ENCODE measurements around the gene HSD11B2. TPM values are rescaled to one million over a fixed set of nuclear protein-coding genes. Genes with fewer than 3 reads are reported as not detected.

The HSD11B2 gene
- total and polyA plus RNA-seq, 10 of the 15 experiments (the other 5 are each of a cell fraction or from before 2014, with no cell fraction given), result 0.09 to 0.34 (median 0.21) TPM; not detected in 2

DNA sequence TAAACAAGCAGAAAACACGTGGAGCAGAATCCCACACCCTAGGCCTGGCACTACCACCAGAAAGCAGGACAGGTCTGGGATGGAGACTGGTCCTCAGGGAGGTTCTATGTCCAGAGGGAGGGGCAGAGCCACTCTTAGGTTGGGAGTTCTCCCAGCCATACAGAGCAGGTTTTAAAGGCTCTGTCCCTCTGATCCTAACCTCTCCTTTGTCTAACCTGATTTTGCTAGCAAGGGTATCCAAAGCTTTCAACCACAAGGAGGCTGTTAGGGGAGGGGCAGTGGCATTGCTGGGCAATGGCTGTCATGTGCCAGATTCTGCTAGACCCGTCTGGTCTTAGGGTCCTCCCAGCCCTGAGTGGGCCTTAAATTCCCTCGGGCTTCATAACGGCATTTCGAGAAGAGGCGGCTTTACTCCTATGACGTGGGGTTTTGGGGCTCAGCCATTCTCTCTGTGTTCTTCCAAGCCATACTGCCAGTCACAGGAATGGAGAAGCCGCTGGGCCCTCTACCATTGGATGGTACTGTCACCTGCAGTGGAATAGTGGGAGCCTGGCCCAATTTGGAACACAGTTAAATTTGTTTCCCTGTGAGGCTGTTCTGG is 43.3 kb upstream of the HSD11B2 start:
- intact Hi-C loops (cut with micrococcal nuclease; ENCODE audit: unreplicated experiment), result no loop called here
- BruUV-seq (replicated peaks), result no TSS peak
- POLR2A ChIA-PET, result no interaction called here
- no peak for TF ChIP-seq CREM (IDR thresholded peaks at IDR 0.05; ENCODE audit: low read depth)
- no peak for TF ChIP-seq ZBED1 (IDR thresholded peaks at IDR 0.05; ENCODE audit: borderline replicate concordance)
- TF ChIP-seq, protein P1, sequence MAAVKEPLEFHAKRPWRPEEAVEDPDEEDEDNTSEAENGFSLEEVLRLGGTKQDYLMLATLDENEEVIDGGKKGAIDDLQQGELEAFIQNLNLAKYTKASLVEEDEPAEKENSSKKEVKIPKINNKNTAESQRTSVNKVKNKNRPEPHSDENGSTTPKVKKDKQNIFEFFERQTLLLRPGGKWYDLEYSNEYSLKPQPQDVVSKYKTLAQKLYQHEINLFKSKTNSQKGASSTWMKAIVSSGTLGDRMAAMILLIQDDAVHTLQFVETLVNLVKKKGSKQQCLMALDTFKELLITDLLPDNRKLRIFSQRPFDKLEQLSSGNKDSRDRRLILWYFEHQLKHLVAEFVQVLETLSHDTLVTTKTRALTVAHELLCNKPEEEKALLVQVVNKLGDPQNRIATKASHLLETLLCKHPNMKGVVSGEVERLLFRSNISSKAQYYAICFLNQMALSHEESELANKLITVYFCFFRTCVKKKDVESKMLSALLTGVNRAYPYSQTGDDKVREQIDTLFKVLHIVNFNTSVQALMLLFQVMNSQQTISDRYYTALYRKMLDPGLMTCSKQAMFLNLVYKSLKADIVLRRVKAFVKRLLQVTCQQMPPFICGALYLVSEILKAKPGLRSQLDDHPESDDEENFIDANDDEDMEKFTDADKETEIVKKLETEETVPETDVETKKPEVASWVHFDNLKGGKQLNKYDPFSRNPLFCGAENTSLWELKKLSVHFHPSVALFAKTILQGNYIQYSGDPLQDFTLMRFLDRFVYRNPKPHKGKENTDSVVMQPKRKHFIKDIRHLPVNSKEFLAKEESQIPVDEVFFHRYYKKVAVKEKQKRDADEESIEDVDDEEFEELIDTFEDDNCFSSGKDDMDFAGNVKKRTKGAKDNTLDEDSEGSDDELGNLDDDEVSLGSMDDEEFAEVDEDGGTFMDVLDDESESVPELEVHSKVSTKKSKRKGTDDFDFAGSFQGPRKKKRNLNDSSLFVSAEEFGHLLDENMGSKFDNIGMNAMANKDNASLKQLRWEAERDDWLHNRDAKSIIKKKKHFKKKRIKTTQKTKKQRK (IDR thresholded peaks at IDR 0.05; ENCODE audit: low read depth, low read length), result no peak
- TF ChIP-seq, protein P2, sequence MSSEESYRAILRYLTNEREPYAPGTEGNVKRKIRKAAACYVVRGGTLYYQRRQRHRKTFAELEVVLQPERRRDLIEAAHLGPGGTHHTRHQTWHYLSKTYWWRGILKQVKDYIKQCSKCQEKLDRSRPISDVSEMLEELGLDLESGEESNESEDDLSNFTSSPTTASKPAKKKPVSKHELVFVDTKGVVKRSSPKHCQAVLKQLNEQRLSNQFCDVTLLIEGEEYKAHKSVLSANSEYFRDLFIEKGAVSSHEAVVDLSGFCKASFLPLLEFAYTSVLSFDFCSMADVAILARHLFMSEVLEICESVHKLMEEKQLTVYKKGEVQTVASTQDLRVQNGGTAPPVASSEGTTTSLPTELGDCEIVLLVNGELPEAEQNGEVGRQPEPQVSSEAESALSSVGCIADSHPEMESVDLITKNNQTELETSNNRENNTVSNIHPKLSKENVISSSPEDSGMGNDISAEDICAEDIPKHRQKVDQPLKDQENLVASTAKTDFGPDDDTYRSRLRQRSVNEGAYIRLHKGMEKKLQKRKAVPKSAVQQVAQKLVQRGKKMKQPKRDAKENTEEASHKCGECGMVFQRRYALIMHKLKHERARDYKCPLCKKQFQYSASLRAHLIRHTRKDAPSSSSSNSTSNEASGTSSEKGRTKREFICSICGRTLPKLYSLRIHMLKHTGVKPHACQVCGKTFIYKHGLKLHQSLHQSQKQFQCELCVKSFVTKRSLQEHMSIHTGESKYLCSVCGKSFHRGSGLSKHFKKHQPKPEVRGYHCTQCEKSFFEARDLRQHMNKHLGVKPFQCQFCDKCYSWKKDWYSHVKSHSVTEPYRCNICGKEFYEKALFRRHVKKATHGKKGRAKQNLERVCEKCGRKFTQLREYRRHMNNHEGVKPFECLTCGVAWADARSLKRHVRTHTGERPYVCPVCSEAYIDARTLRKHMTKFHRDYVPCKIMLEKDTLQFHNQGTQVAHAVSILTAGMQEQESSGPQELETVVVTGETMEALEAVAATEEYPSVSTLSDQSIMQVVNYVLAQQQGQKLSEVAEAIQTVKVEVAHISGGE (CRISPR knock-in tag; IDR thresholded peaks at IDR 0.05), result no peak
- no peak for TF ChIP-seq ASH2L (IDR thresholded peaks at IDR 0.05; ENCODE audit: borderline replicate concordance, low read depth)
- TF ChIP-seq MEF2B (IDR thresholded peaks at IDR 0.05; ENCODE audit: partially characterized antibody, poor library complexity, severe bottlenecking), result no peak
- no peak for TF ChIP-seq SMAD5 (IDR thresholded peaks at IDR 0.05; ENCODE audit: low read depth)
- TF ChIP-seq RFX5 (IDR thresholded peaks at IDR 0.05; ENCODE audit: low read depth, low read length), result no peak
- TF ChIP-seq IRF4 (IDR thresholded peaks at IDR 0.05; ENCODE audit: low read depth, low read length), result no peak
- TF ChIP-seq, protein P3, sequence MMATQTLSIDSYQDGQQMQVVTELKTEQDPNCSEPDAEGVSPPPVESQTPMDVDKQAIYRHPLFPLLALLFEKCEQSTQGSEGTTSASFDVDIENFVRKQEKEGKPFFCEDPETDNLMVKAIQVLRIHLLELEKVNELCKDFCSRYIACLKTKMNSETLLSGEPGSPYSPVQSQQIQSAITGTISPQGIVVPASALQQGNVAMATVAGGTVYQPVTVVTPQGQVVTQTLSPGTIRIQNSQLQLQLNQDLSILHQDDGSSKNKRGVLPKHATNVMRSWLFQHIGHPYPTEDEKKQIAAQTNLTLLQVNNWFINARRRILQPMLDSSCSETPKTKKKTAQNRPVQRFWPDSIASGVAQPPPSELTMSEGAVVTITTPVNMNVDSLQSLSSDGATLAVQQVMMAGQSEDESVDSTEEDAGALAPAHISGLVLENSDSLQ (IDR thresholded peaks at IDR 0.05), result no peak
- no peak for TF ChIP-seq PML (IDR thresholded peaks at IDR 0.05; ENCODE audit: low read length)
- no peak for TF ChIP-seq CBFB (IDR thresholded peaks at IDR 0.05; ENCODE audit: low read depth)
- TF ChIP-seq, protein P4, sequence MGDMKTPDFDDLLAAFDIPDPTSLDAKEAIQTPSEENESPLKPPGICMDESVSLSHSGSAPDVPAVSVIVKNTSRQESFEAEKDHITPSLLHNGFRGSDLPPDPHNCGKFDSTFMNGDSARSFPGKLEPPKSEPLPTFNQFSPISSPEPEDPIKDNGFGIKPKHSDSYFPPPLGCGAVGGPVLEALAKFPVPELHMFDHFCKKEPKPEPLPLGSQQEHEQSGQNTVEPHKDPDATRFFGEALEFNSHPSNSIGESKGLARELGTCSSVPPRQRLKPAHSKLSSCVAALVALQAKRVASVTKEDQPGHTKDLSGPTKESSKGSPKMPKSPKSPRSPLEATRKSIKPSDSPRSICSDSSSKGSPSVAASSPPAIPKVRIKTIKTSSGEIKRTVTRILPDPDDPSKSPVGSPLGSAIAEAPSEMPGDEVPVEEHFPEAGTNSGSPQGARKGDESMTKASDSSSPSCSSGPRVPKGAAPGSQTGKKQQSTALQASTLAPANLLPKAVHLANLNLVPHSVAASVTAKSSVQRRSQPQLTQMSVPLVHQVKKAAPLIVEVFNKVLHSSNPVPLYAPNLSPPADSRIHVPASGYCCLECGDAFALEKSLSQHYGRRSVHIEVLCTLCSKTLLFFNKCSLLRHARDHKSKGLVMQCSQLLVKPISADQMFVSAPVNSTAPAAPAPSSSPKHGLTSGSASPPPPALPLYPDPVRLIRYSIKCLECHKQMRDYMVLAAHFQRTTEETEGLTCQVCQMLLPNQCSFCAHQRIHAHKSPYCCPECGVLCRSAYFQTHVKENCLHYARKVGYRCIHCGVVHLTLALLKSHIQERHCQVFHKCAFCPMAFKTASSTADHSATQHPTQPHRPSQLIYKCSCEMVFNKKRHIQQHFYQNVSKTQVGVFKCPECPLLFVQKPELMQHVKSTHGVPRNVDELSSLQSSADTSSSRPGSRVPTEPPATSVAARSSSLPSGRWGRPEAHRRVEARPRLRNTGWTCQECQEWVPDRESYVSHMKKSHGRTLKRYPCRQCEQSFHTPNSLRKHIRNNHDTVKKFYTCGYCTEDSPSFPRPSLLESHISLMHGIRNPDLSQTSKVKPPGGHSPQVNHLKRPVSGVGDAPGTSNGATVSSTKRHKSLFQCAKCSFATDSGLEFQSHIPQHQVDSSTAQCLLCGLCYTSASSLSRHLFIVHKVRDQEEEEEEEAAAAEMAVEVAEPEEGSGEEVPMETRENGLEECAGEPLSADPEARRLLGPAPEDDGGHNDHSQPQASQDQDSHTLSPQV (IDR thresholded peaks at IDR 0.05), result no peak

More for the DNA sequence above, 43.3 kb upstream of the HSD11B2 start:
- H4K20me1 ChIP-seq (ENCODE audit: control insufficient read depth, insufficient read depth), result no peaks in the 10 kb centered on the region
- H3K27ac ChIP-seq (ENCODE audit: control insufficient read depth, insufficient read depth), result no peak overlapping the region
- in situ Hi-C loops (cut with MboI), result no loop called here
- ChIA-PET SMC1A (ENCODE audit: uncharacterized antibody, unreplicated experiment) (no interaction called here), CTCF (interaction anchor here (0.6 to 0.9 kb wide), 2 partner anchors 31 to 109 kb away, joined by 3 read pairs; no protein-coding TSS in a partner anchor), RAD21 (ENCODE audit: unreplicated experiment) (no interaction called here)
- H2AFZ ChIP-seq (ENCODE audit: control insufficient read depth, low read depth, low read length), result no peak overlapping the region
- 30% methylated on average over 8 of the region's 8 CpGs for WGBS (ENCODE audit: insufficient coverage, insufficient replicate concordance, low lambda C conversion rate, missing lambda C conversion rate)
- DNase-seq (ENCODE audit: low read depth, low spot score) (no peak), FAIRE-seq (no peak), ATAC-seq (no peak)
- H3K79me2 ChIP-seq (ENCODE audit: control insufficient read depth, insufficient read depth, low read length), result no peaks in the 10 kb centered on the region
- no peak overlapping the region for H3K9ac ChIP-seq (ENCODE audit: control insufficient read depth, insufficient read depth, low read length)
- H3K36me3 ChIP-seq (ENCODE audit: control insufficient read depth in 2 of 2, insufficient read depth in 2 of 2, low read length in 1 of 2), result no peaks in the 10 kb centered on the region
- H3K9me3 ChIP-seq (replicated peaks; ENCODE audit: control insufficient read depth, insufficient read depth, low read length), result no peaks in the 10 kb centered on the region
- H3K4me2 ChIP-seq (ENCODE audit: control insufficient read depth, insufficient read depth), result no peak overlapping the region
- H3K4me3 ChIP-seq, result no peak overlapping the region
- peaks cover 0 to under 1% of the 10 kb centered on the region in 2 experiments; a peak in 3 of 4 replicates for H3K27me3 ChIP-seq (replicated peaks in 1 of 2; ENCODE audit: control insufficient read depth in 2 of 2, insufficient read depth in 2 of 2, low read length in 1 of 2)
- no peaks in the 10 kb centered on the region for H3K4me1 ChIP-seq (ENCODE audit: control insufficient read depth, insufficient read depth, low read length)
